ENCODE measurements around the gene FAM149A. TPM values are rescaled to one million over a fixed set of nuclear protein-coding genes. Genes with fewer than 3 reads are reported as not detected.

Gene FAM149A
- total RNA-seq, 6 experiments from 2014 or later: not detected

- Mint-ChIP-seq H3K4me3 (no peak overlapping the region), H3K27ac (no peak overlapping the region), H3K9me3 (no peaks in the 10 kb centered on the region), H3K36me3 (ENCODE audit: low read depth) (no peaks in the 10 kb centered on the region), H3K27me3 (ENCODE audit: insufficient read depth) (peaks cover 15% of the 10 kb centered on the region), H3K4me1 (ENCODE audit: low read depth) (peaks cover 13% of the 10 kb centered on the region)
- TF ChIP-seq CTCF (IDR thresholded peaks at IDR 0.05): no peak
- DNase-seq: no peak
Measured at GRCh38 chr4:186079694-186080093, 24.8 kb upstream of the FAM149A start.

GRCh38 chr4:186081202-186081807, 23.2 kb upstream of the FAM149A start:
- no peaks in the 10 kb centered on the region for H3K36me3 Mint-ChIP-seq (ENCODE audit: low read depth)
- H3K4me1 Mint-ChIP-seq (ENCODE audit: low read depth): peaks cover 13% of the 10 kb centered on the region
- no peaks in the 10 kb centered on the region for H3K9me3 Mint-ChIP-seq
- DNase-seq: no peak
- peaks cover 13% of the 10 kb centered on the region for H3K27me3 Mint-ChIP-seq (ENCODE audit: insufficient read depth)
- TF ChIP-seq CTCF (IDR thresholded peaks at IDR 0.05): no peak
- H3K4me3 Mint-ChIP-seq: peak overlapping the region; percentile 84
- H3K27ac Mint-ChIP-seq: no peak overlapping the region

GRCh38 chr4:186082221-186082620, 22.3 kb upstream of the FAM149A start:
- H3K4me1 Mint-ChIP-seq (ENCODE audit: low read depth): peaks cover 13% of the 10 kb centered on the region
- no peak overlapping the region for H3K4me3 Mint-ChIP-seq
- no peak overlapping the region for H3K27ac Mint-ChIP-seq
- DNase-seq: no peak
- no peaks in the 10 kb centered on the region for H3K36me3 Mint-ChIP-seq (ENCODE audit: low read depth)
- no peak for TF ChIP-seq CTCF (IDR thresholded peaks at IDR 0.05)
- no peaks in the 10 kb centered on the region for H3K9me3 Mint-ChIP-seq
- H3K27me3 Mint-ChIP-seq (ENCODE audit: insufficient read depth): peaks cover 11% of the 10 kb centered on the region

GRCh38 chr4:186088523-186088922, 16.0 kb upstream of the FAM149A start:
- Mint-ChIP-seq H3K27ac (no peak overlapping the region), H3K9me3 (peaks cover 11% of the 10 kb centered on the region), H3K36me3 (ENCODE audit: low read depth) (no peaks in the 10 kb centered on the region), H3K4me1 (ENCODE audit: low read depth) (no peaks in the 10 kb centered on the region; the same call in 1 of the 2 replicates), H3K4me3 (no peak overlapping the region), H3K27me3 (ENCODE audit: insufficient read depth) (peaks cover 12% of the 10 kb centered on the region; the same call in 1 of the 2 replicates)
- no peak for TF ChIP-seq CTCF (IDR thresholded peaks at IDR 0.05)
- DNase-seq: no peak

- H3K9me3 Mint-ChIP-seq: peaks cover 11% of the 10 kb centered on the region
- H3K4me1 Mint-ChIP-seq (ENCODE audit: low read depth): peaks cover 4% of the 10 kb centered on the region; the same call in 1 of the 2 replicates
- no peak overlapping the region for H3K4me3 Mint-ChIP-seq
- H3K27ac Mint-ChIP-seq: no peak overlapping the region
- H3K27me3 Mint-ChIP-seq (ENCODE audit: insufficient read depth): peaks cover 20% of the 10 kb centered on the region
- TF ChIP-seq CTCF (IDR thresholded peaks at IDR 0.05): no peak
- no peaks in the 10 kb centered on the region for H3K36me3 Mint-ChIP-seq (ENCODE audit: low read depth)
- no peak for DNase-seq
Measured at GRCh38 chr4:186092296-186092695, 12.2 kb upstream of the FAM149A start.
